ENCODE results near the gene NCKAP5.

DNA sequence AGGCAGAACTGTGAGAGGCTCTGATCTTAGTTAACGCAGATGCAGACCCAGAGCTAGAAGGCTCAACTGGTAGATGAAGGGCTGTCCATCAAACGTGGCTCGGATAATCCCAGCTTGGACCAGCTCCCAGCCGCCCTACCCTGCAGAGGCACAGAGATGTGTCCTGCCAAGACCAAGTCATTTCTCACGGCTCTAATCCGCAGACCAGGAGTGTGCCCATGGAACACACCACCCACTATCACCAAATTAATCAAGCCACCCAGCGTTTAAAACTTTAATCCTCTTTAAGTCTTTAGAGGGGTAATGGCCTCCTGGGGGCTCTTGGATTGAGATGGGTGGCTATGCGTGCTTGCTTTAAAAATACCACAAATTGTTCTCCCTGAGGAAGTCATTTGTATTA is 915.8 kb downstream of the NCKAP5 start:
- TF ChIP-seq, protein P1, sequence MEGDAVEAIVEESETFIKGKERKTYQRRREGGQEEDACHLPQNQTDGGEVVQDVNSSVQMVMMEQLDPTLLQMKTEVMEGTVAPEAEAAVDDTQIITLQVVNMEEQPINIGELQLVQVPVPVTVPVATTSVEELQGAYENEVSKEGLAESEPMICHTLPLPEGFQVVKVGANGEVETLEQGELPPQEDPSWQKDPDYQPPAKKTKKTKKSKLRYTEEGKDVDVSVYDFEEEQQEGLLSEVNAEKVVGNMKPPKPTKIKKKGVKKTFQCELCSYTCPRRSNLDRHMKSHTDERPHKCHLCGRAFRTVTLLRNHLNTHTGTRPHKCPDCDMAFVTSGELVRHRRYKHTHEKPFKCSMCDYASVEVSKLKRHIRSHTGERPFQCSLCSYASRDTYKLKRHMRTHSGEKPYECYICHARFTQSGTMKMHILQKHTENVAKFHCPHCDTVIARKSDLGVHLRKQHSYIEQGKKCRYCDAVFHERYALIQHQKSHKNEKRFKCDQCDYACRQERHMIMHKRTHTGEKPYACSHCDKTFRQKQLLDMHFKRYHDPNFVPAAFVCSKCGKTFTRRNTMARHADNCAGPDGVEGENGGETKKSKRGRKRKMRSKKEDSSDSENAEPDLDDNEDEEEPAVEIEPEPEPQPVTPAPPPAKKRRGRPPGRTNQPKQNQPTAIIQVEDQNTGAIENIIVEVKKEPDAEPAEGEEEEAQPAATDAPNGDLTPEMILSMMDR (IDR thresholded peaks at IDR 0.05) = no peak
- no peak for TF ChIP-seq POLR2A (IDR thresholded peaks at IDR 0.05)
